OCI-LY3 (cell line): ENCODE data around the gene FAR1.

Source experiments
- EZH2phosphoT487 ChIP-seq: fragments of 200-600 bp; shearing (Covaris generic); IDR thresholded peaks from 2 replicates; pipeline ENCODE4 v1.6.1; 2018; ENCODE audit warnings: antibody characterized with exemption, mixed run types, low read depth
- TF ChIP-seq, protein P1 (sequence below): fragments of 200-600, 300-600 bp; sonication (generic); IDR thresholded peaks from 2 replicates; pipeline ENCODE4 v1.5.1; 2014; ENCODE audit warnings: antibody characterized with exemption, low read length, low read depth

DNA sequence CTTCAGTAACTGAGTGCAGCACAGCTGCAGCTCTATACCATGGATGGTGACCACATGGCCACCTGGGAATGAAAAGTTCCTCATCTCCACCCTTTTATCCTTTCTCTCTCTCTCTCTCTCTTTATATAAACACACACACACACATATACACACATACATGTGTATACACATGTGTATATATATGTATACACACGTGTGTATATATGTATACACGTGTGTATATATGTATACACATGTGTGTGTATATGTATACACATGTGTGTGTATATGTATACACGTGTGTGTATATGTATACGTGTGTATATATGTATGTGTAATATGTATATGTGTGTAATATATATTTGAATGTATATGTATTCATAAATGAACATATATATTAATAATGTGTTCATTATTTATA lies 18.8 kb upstream of the FAR1 start:
- TF ChIP-seq, protein P1, sequence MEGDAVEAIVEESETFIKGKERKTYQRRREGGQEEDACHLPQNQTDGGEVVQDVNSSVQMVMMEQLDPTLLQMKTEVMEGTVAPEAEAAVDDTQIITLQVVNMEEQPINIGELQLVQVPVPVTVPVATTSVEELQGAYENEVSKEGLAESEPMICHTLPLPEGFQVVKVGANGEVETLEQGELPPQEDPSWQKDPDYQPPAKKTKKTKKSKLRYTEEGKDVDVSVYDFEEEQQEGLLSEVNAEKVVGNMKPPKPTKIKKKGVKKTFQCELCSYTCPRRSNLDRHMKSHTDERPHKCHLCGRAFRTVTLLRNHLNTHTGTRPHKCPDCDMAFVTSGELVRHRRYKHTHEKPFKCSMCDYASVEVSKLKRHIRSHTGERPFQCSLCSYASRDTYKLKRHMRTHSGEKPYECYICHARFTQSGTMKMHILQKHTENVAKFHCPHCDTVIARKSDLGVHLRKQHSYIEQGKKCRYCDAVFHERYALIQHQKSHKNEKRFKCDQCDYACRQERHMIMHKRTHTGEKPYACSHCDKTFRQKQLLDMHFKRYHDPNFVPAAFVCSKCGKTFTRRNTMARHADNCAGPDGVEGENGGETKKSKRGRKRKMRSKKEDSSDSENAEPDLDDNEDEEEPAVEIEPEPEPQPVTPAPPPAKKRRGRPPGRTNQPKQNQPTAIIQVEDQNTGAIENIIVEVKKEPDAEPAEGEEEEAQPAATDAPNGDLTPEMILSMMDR = no peak
- TF ChIP-seq EZH2phosphoT487 = no peak
